Stimulated activated CD8-positive, alpha-beta memory T cell treated with anti-CD3 and anti-CD28 coated beads, Interleukin-2, amount 100 ng/mL, for 1 hour (primary cell): ENCODE measurements around the gene CCL5.

Experiments used
- DNase-seq, 2 donors: peaks; one replicate each; pipeline ENCODE4 v3.0.0-alpha.2; 2020; ENCODE audit warnings: low read depth in 2 of 2

Gene CCL5

DNA sequence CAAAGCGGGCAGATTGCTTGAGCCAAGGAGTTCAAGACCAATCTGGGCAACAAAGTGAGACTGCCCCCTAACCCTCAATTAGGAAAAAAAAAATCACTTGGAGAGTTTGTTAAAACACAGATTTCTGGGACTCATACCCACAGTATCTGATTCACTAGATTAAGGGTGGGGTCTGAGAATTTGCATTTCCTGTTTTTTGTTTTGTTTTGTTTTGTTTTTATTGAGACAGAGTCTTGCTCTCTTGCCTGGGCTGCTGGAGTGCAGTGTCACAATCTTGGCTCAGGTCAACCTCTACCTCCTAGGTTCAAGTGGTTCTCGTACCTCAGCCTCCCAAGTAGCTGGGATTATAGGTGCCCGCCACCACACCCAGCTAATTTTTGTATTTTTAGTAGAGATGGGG is 12.6 kb downstream of the CCL5 start:
- DNase-seq: no peak

DNA sequence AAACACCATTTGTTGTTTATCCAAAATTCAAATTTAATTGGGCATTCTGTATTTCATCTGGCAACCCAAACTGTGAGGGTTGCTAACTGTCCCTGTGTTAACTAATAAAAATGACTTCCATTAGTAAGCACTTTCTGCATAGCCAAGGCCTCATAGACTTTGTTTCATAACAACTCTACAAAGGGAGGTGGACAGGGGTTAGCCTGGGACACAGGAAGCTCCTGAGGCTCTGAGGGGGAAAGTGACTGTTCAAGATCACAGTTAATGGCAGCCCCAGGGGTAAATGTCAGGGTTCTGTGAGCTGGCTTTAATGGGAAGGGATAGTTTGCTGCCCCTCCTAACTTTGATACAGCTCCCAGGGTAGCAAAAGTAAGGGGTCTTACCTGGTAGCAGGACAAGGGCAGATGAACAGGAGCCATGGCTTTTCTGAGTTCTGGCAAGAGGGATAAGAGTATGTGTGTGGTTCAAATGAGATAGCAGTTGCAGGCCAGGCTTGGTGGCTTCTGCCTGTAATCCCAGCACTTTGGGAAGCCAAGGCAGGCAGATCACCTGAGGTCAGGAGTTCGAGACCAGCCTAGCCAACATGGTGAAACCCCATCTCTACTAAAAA is 13.7 kb downstream of the CCL5 start:
- no peak for DNase-seq

DNA sequence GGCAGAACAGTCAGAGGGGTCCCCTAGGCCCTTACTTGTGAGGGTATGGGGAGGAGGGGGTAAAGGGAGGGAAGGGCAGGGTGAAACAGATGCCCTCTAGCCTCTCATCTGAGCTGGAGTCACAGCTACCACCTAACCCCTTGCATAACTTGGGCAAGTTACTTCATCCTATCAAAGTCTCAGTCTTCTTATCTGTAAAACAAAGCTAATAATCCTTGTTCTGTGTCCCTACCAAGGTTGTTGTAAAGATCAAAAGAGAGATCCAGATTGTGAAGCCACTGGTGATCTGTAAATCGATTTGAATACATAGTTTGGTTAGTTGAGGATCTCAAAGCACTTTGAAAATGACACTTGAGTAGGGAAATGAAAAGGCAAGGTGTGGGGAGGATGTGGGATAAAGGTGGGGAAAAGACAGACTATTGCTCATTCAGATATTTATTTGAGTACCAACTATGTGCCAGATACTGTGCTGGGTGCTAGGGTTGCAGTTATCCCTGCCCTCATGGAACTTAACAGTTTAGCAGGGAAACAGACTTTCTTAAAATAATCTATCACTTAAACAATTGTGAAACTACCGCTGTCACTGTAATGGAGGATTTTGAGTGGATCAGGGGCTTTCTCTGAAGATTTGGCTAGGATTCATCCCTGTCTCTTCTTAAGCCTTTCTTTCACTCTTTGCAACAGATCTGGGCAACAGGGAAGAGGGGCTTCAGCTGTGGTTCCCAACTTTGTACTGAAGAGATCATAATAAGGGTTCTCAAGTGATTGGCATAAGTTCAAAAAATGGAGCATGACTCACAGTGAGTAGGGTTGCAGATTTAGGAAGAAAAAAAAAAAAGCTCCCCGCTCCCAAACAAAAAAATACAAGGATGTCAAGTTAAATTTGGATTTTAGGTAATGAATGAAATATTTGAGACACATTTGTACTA is 14.5 kb downstream of the CCL5 start:
- no peak for DNase-seq

DNA sequence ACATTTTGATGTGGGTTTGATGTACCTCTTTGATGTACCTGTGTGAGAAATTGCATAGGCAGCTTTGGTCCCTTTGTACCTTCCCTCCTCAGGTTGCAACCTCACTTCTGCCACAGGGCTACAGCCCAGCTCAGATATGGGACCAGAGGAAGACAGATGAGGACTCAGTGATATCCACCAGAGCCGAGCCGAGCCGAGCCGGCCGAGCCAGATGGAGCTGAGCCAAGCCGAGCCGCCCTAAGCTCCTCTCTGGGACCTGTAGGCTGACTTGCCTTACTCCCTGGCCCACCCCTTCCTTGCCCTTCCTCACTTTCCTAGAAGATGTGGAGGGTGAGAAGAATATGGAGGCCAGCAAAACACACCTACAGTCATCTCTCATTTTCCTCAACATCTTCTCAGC is 15.3 kb downstream of the CCL5 start:
- no peak for DNase-seq

DNA sequence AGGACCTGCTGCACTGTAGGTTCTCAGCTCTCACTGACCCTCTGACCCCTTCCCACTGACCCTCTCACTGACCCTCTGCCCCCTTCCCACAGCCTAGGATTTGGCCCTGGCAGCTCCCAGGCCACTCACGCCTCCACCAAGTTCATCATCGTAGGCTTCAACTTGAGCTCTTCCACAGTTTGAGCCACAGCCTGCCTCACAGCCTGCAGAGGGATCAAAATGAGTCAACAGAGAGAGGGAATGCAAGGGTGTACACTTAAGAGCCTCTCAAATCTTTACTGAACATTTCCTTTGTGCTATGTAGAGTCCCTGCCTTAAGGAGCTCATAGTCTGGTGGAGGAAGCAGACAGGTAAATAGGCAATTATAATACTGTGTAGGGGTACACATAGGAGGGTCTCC is 23.6 kb downstream of the CCL5 start:
- no peak for DNase-seq

DNA sequence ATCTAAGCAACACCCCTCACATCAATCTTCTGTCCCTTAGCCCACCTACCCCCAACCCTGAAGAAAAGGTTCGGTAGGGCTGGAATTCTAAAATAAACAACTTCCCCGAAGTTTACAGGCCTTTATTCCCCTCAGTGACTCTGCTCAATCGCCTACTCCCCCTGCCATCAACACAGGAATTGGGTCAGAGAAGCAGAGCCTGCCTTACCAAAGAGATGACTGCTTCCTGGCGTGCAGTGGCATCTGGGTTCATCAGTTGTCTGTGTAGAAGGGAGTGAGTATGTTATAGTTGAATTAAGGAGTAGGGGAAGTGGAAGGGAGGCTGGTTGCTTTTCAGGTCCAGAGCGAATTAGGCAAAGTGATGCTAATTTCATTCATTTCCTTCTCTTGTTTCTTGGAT is 24.2 kb downstream of the CCL5 start:
- DNase-seq: no peak

DNA sequence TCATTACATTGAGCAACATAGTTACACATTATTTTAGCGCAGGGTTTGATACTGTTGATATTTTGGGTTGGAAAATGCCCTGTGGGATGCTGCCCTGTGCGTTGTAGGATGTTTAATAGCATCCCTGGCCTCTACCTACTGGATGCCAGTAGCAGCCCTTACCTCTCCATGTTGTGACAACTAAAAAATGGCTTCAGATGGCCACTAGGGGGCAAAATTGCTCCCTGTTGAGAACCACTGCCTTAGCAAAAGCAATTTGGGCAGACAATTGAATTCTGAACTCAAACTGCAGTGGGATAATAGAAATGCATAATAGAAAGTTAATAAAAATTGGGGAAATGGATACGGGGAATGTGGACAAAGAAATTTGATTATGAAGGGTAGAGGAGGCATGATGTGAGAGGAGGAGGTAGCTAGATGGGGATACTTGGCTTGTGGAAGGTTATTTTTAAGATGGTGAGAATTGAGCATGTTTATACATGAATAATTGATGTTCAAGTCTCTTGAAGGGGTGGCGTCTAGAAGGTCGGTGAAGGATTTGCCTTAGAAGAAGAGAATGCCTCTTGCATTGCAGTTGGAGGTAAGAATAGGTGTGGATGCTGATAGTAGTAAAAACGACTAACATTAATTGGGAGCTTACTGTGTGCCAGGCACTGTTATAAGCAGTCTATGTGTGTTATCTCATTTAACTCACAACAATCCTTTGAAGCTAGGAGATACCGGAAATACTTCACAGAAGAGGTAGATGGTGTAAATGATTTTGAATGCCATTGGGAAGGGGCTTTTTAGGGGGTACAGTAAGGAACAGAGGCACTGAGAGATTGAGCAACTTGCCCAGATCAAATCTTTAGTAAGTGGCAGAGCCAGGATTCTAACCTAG is 30.5 kb downstream of the CCL5 start:
- peak; percentile 29 to 35 for DNase-seq

DNA sequence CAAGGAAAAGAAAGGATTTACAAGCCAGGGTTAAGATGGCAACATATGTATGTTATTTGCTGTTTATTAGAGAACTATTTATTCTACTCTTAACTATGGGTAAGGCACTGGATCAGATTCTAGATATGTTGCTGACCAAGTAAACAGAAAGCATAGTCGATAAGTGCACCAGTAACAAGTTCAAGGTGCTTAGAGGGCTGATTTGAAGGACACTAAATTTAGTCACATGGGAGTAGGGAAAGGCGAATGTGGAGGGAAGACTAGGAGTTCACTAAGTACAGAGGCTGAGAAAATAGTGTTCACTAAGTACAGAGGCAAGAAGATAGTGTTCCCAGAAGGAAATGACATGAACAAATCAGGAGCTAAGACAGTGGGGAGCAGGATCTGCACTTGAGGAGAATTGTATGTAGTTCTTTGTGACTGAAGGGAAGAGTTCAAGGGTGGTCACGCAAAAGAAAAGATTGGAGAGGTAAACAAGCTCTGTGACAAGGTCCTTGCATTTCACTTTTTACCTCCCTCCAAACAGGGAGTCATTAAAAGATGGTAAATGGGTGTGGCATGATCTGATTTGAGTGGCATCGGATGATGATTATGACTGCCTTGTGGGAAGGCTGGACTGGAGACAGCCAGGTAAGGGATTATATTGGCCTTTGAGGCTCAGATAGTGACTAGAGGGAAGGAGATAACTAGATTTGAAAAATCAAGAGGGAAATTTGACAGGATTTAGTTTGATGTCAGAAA is 32.4 kb downstream of the CCL5 start:
- DNase-seq: no peak

DNA sequence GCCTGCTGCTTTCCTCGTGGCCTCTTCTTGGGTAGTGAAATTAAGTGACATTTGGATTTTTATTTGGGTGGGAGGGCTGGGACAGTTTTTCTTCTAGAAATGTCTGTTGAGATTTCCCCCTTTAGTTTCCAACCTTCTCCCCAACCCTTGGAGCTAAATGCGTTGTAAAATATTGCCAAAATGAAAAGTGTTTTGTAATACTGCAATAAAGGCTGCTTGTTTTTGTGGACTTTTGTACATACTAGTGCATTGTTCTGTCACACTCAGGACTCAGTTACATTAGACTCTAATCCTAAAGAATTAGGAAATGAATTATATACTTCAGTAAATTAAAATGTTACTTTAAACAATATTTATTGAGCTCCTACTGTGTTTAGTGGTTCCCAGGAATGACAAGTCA is 33.2 kb downstream of the CCL5 start:
- no peak for DNase-seq

DNA sequence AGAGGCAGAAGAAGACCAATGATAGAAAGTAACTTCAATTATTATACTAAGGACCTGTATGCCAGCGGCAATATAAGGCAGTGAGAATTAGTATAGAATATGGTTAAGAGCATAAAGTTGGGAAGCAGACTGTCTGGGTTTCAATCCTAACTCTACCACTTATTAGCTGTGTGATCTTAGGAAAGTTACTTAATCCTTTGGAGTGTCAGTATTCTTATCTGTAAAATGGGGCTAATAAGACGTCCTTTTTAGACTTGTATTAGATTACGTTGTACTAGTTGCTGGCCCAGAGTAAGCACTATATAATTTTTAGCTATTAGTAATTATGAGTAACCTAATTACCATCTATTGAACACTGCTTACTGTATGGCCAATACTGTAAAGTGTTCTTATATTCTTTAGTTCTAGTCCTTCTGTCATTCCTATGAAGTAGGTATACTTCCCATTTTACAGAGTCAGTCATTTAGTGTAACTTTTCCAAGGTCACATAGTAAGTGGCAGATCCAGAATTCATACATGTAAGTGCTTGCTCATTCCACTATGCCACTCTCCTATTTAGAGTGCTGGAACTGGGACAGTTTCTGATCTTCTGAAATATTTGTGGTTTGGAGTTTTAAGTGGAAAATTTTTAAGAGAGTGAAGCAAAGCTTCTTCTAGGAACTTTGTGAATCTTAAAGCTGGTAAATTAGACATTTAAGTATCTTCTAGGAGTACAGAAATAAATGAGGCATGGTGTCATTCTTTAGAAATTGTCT is 33.9 kb downstream of the CCL5 start:
- DNase-seq: no peak

DNA sequence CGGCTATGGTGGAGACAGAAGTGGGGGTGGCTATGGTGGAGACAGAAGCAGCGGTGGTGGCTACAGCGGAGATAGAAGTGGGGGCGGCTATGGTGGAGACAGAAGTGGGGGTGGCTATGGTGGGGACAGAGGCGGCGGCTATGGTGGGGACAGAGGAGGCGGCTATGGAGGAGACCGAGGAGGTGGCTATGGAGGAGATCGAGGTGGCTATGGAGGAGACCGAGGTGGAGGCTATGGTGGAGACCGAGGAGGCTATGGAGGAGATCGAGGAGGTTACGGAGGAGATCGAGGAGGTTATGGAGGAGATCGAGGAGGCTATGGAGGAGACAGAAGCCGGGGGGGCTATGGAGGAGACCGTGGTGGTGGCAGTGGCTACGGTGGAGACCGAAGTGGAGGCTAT is 35.6 kb downstream of the CCL5 start:
- no peak for DNase-seq

DNA sequence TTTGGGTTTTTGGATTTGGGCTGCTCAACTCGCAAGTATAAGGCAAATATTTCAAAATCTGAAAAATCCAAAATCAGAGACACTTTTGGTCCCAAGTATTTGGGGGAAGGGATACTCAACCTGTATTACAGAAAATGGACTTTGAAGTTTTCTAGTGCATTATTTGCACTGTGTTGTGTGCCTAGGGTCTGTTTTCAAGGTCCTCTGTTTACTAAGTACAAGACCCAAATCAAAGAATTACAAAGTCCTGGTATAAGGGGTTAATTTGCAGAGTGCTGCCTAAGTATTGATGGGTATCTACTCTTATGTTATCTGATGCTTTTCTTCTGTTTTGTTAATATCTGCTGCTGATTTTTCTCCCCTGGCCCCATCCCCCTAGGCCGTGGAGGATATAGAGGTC is 36.5 kb downstream of the CCL5 start:
- no peak for DNase-seq

DNA sequence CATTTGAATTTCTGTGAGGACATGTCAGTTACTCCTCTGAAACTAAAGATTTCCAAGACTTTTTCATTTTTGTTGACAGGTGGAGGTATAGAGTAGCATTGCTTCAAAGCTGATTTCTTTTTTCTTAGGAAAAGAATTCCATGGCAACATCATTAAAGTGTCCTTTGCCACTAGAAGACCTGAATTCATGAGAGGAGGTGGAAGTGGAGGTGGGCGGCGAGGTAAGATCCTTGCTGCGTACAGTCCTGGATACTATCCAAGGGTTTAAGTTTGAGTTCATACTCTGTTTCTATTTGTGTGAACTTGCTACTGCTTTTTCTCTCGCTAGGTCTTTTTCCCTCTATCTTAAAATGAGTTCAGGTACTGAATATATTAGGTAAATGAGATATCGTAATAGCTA is 37.9 kb downstream of the CCL5 start:
- DNase-seq: no peak

DNA sequence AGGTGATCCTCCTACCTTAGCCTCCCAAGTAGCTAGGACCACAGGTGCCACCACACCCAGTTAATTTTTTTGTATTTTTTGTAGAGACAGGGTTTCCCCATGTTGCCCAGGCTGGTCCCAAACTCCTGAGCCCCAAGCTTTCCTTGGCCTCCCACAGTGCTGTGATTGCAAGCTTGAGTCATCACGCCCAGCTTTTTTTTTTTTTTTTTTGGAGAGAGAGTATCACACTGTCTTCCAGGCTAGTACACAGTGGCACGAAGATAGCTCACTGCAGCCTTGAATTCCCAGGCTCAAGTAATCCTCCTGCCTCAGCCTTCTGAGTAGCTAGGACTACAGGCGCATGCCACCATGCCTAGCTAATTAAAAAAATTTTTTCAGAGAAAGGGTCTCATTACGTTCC is 38.7 kb downstream of the CCL5 start:
- DNase-seq: no peak

DNA sequence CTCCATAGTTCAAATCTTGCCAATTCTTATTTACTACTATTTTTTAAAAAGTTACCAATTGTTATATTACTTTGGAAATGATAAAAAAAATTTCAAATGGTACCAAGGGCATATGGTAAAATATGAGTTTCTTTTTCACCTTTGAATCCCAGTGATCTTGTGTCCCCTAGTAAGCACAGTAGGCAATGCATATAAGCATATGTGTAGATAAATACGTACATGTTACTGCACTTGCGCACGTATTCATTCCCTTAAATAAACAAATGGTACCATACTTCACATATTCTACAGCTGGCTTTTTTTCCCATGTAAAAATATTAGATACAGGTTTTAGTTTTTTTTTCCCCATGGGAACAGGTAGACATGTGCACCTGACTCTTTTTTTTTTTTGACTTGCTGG is 39.1 kb downstream of the CCL5 start:
- no peak for DNase-seq

DNA sequence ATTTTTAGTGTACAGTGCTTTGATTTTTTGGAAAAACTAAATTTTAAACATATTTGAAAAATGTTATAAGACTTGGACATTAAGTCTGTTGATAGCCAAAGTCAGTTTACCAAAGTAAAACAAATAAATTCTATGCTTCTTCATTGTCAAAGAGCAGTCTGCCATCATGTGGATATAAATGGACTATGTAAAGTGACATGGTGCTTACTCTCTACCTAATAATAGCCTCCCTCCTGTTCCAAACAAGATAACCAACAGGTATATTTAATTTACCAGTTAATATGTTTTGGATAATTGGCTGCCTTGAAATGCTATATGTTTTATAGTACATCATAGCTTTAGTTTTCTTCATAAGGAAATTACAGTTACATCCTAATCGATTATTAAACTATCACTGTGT is 55.0 kb downstream of the CCL5 start:
- no peak for DNase-seq
